Right renal pelvis (tissue), 4 donors: ENCODE results near the gene GJA9. TPM values are rescaled to one million over a fixed set of nuclear protein-coding genes. Genes with fewer than 3 reads are reported as not detected.
"Not testable (repeated sequence)": the region's sequence is repeated elsewhere in the genome, so short reads cannot be mapped to it uniquely, and the experiment has no call there.

Source experiments
- DNase-seq, 4 donors: peaks; one replicate each; pipeline ENCODE4 v3.0.0-alpha.2; 2013; ENCODE audit warnings: low read depth in 4 of 4, low spot score in 3 of 4, missing footprints in 1 of 4
- polyA plus RNA-seq, 4 donors: library from polyadenylated mRNA; unstranded; fragments of 120-200 nt; gene quantifications; one replicate each; pipeline ENCODE4 v1.2.1, GENCODE V29; 2013; ENCODE audit not compliant: insufficient read length in 4 of 4

Gene GJA9
- under 1 TPM in 3 of 4 donors, not detected in 1; 0.10 to 0.39 (median 0.37) TPM for polyA plus RNA-seq

GRCh38 chr1:38881487-38881886, at the start of gene GJA9:
Gene GJA9, minus strand, starts transcription at chr1:38881587. Its CDS starts 5,489 bp downstream, at chr1:38876098.
- DNase-seq, result no peak

GRCh38 chr1:38929476-38929875, 48.1 kb upstream of the GJA9 start:
- DNase-seq, result no peak

- no peak for DNase-seq
These were observed 47.7 kb upstream of the GJA9 start for GRCh38 chr1:38929054-38929453.

- no peak for DNase-seq
These were observed 44.7 kb upstream of the GJA9 start for GRCh38 chr1:38926091-38926490.

GRCh38 chr1:38925391-38925790, 44.0 kb upstream of the GJA9 start:
- no peak for DNase-seq

- no peak for DNase-seq
These were observed 42.2 kb upstream of the GJA9 start for GRCh38 chr1:38923607-38924006.

- no peak for DNase-seq
These were observed 37.7 kb upstream of the GJA9 start for GRCh38 chr1:38919130-38919529.

- DNase-seq, result no peak
These were observed 37.2 kb upstream of the GJA9 start for GRCh38 chr1:38918568-38918967.

- DNase-seq, result no peak
These were observed 36.4 kb upstream of the GJA9 start for GRCh38 chr1:38917772-38918171.

GRCh38 chr1:38917337-38917736, 36.0 kb upstream of the GJA9 start:
- DNase-seq, result no peak

GRCh38 chr1:38915352-38915948, 34.1 kb upstream of the GJA9 start:
- DNase-seq, result no peak

- not testable (repeated sequence) for DNase-seq
These were observed 33.5 kb upstream of the GJA9 start for GRCh38 chr1:38914908-38915307.

GRCh38 chr1:38908821-38909220, 27.4 kb upstream of the GJA9 start:
- no peak for DNase-seq

- DNase-seq, result no peak
These were observed 24.6 kb upstream of the GJA9 start for GRCh38 chr1:38905985-38906384.

GRCh38 chr1:38899560-38899959, 18.2 kb upstream of the GJA9 start:
- DNase-seq, result no peak

GRCh38 chr1:38898653-38899230, 17.4 kb upstream of the GJA9 start:
- DNase-seq, result no peak

- DNase-seq, result no peak
These were observed 14.8 kb upstream of the GJA9 start for GRCh38 chr1:38896169-38896568.

GRCh38 chr1:38892976-38893375, 11.6 kb upstream of the GJA9 start:
- no peak for DNase-seq

- DNase-seq, result no peak
These were observed 10.4 kb upstream of the GJA9 start for GRCh38 chr1:38891753-38892152.

- no peak for DNase-seq
These were observed 8.2 kb upstream of the GJA9 start for GRCh38 chr1:38889589-38889988.

GRCh38 chr1:38888423-38889333, 7.3 kb upstream of the GJA9 start:
- DNase-seq, result no peak

- DNase-seq, result no peak
These were observed 3.7 kb upstream of the GJA9 start for GRCh38 chr1:38885092-38885491.
